HEK293 (cell line): ENCODE results near the gene PERM1.
A peak's percentile ranks its signal among the peaks of the same experiment; 100 is the strongest.

Experiments
- BCL11B ChIP-seq: fragments of 450-650 bp; formaldehyde crosslinking; IDR thresholded peaks from 2 replicates; pipeline ENCODE4 v1.5.1; 2016; ENCODE audit warnings: low read depth, missing biosample characterization, missing genetic modification characterization
- FEZF1 ChIP-seq: fragments of 450-650 bp; formaldehyde crosslinking; IDR thresholded peaks from 2 replicates; pipeline ENCODE4 v1.5.1; 2016; ENCODE audit warnings: missing biosample characterization, missing genetic modification characterization
- GLIS2 ChIP-seq: fragments of 450-650 bp; formaldehyde crosslinking; IDR thresholded peaks from 2 replicates; pipeline ENCODE4 v1.5.1; 2016; ENCODE audit warnings: missing biosample characterization, missing genetic modification characterization
- HOXC10 ChIP-seq: sonication (generic); formaldehyde crosslinking; IDR thresholded peaks from 2 replicates; pipeline ENCODE4 v1.8.1; 2023; ENCODE audit warnings: mild to moderate bottlenecking, missing genetic modification reagents
- KLF7 ChIP-seq: fragments of 450-650 bp; formaldehyde crosslinking; IDR thresholded peaks from 2 replicates; pipeline ENCODE4 v1.5.1; 2016; ENCODE audit warnings: missing biosample characterization, missing genetic modification characterization, borderline replicate concordance
- KLF9 ChIP-seq: fragments of 450-650 bp; formaldehyde crosslinking; IDR thresholded peaks from 2 replicates; pipeline ENCODE4 v1.5.1; 2016; ENCODE audit warnings: missing biosample characterization, missing genetic modification characterization, low read depth
- PBX3 ChIP-seq: sonication (generic); formaldehyde crosslinking; IDR thresholded peaks from 2 replicates; pipeline ENCODE4 v1.8.1; 2022; ENCODE audit warnings: mild to moderate bottlenecking, moderate library complexity, missing genetic modification reagents
- RBAK ChIP-seq: fragments of 450-650 bp; formaldehyde crosslinking; IDR thresholded peaks from 2 replicates; pipeline ENCODE4 v1.5.1; 2016; ENCODE audit warnings: missing biosample characterization, missing genetic modification characterization
- SETDB1 ChIP-seq: IDR thresholded peaks from one replicate; pipeline ENCODE4 v1.6.1; 2017; ENCODE audit warnings: mild to moderate bottlenecking, low read length, moderate library complexity, mixed read lengths; ENCODE audit not compliant: insufficient read length
- SP2 ChIP-seq: fragments of 450-650 bp; formaldehyde crosslinking; IDR thresholded peaks from 2 replicates; pipeline ENCODE4 v1.5.1; 2016; ENCODE audit warnings: missing biosample characterization, missing genetic modification characterization
- YY2 ChIP-seq: fragments of 450-650 bp; formaldehyde crosslinking; IDR thresholded peaks from 2 replicates; pipeline ENCODE4 v1.5.1; 2016; ENCODE audit warnings: missing biosample characterization, missing genetic modification characterization
- ZEB2 ChIP-seq: fragments of 450-650 bp; formaldehyde crosslinking; IDR thresholded peaks from 2 replicates; pipeline ENCODE4 v1.5.1; 2016; ENCODE audit warnings: missing biosample characterization, missing genetic modification characterization
- ZFP37 ChIP-seq: fragments of 450-650 bp; formaldehyde crosslinking; IDR thresholded peaks from 2 replicates; pipeline ENCODE4 v1.5.1; 2016; ENCODE audit warnings: missing biosample characterization, missing genetic modification characterization
- ZFP69B ChIP-seq: fragments of 450-650 bp; formaldehyde crosslinking; IDR thresholded peaks from 2 replicates; pipeline ENCODE4 v1.5.1; 2016; ENCODE audit warnings: missing biosample characterization, missing genetic modification characterization
- ZNF112 ChIP-seq: fragments of 450-650 bp; formaldehyde crosslinking; IDR thresholded peaks from 2 replicates; pipeline ENCODE4 v1.5.0; 2017; ENCODE audit warnings: missing biosample characterization, missing genetic modification characterization
- ZNF114 ChIP-seq: fragments of 450-650 bp; formaldehyde crosslinking; IDR thresholded peaks from 2 replicates; pipeline ENCODE4 v1.5.0; 2017; ENCODE audit warnings: missing biosample characterization, missing genetic modification characterization
- ZNF138 ChIP-seq: fragments of 450-650 bp; formaldehyde crosslinking; IDR thresholded peaks from 2 replicates; pipeline ENCODE4 v1.5.1; 2016; ENCODE audit warnings: missing biosample characterization, missing genetic modification characterization, borderline replicate concordance
- ZNF239 ChIP-seq: fragments of 450-650 bp; formaldehyde crosslinking; IDR thresholded peaks from 2 replicates; pipeline ENCODE4 v1.5.1; 2016; ENCODE audit warnings: missing biosample characterization, missing genetic modification characterization
- ZNF335 ChIP-seq: fragments of 450-650 bp; formaldehyde crosslinking; conservative IDR thresholded peaks from 2 replicates; pipeline ENCODE4 v1.5.1; 2016; ENCODE audit warnings: missing biosample characterization, missing genetic modification characterization
- ZNF433 ChIP-seq: fragments of 450-650 bp; formaldehyde crosslinking; IDR thresholded peaks from 2 replicates; pipeline ENCODE4 v1.5.1; 2016; ENCODE audit warnings: missing biosample characterization, missing genetic modification characterization, low read depth
- ZNF449 ChIP-seq: fragments of 450-650 bp; formaldehyde crosslinking; IDR thresholded peaks from 2 replicates; pipeline ENCODE4 v1.5.1; 2017; ENCODE audit warnings: missing biosample characterization, mild to moderate bottlenecking, missing genetic modification characterization, moderate library complexity
- ZNF473 ChIP-seq: fragments of 450-650 bp; formaldehyde crosslinking; IDR thresholded peaks from 2 replicates; pipeline ENCODE4 v1.5.1; 2017; ENCODE audit warnings: missing biosample characterization, missing genetic modification characterization
- ZNF510 ChIP-seq: fragments of 450-650 bp; formaldehyde crosslinking; IDR thresholded peaks from 2 replicates; pipeline ENCODE4 v1.5.1; 2018; ENCODE audit warnings: mild to moderate bottlenecking, missing genetic modification characterization, missing biosample characterization; ENCODE audit not compliant: insufficient replicate concordance
- ZNF513 ChIP-seq: fragments of 450-650 bp; IDR thresholded peaks from 2 replicates; pipeline ENCODE4 v1.5.1; 2018; ENCODE audit warnings: missing biosample characterization, missing genetic modification characterization
- ZNF549 ChIP-seq: fragments of 450-650 bp; IDR thresholded peaks from 2 replicates; pipeline ENCODE4 v1.5.1; 2018; ENCODE audit warnings: missing biosample characterization, missing genetic modification characterization, mild to moderate bottlenecking, inconsistent platforms, moderate library complexity
- ZNF561 ChIP-seq: fragments of 450-650 bp; IDR thresholded peaks from 2 replicates; pipeline ENCODE4 v1.5.1; 2018; ENCODE audit warnings: missing biosample characterization, missing genetic modification characterization, borderline replicate concordance
- ZNF626 ChIP-seq: fragments of 450-650 bp; sonication (Bioruptor Pico); formaldehyde crosslinking; IDR thresholded peaks from 2 replicates; pipeline ENCODE4 v1.5.1; 2018; ENCODE audit warnings: missing biosample characterization, missing genetic modification characterization, inconsistent platforms
- ZNF654 ChIP-seq: fragments of 450-650 bp; formaldehyde crosslinking; IDR thresholded peaks from 2 replicates; pipeline ENCODE4 v1.5.1; 2016; ENCODE audit warnings: low read depth, missing biosample characterization, missing genetic modification characterization
- ZNF660 ChIP-seq: fragments of 450-650 bp; IDR thresholded peaks from 2 replicates; pipeline ENCODE4 v1.5.1; 2018; ENCODE audit warnings: missing biosample characterization, mild to moderate bottlenecking, missing genetic modification characterization
- ZNF707 ChIP-seq: fragments of 450-650 bp; formaldehyde crosslinking; IDR thresholded peaks from 2 replicates; pipeline ENCODE4 v1.5.1; 2016; ENCODE audit warnings: missing biosample characterization, missing genetic modification characterization
- ZNF76 ChIP-seq: fragments of 450-650 bp; formaldehyde crosslinking; IDR thresholded peaks from 2 replicates; pipeline ENCODE4; 2016; ENCODE audit warnings: low read depth, missing biosample characterization, missing genetic modification characterization, borderline replicate concordance
- ZNF837 ChIP-seq: fragments of 450-650 bp; formaldehyde crosslinking; IDR thresholded peaks from 2 replicates; pipeline ENCODE4 v1.5.1; 2016; ENCODE audit warnings: missing biosample characterization, missing genetic modification characterization
- ZSCAN18 ChIP-seq: fragments of 450-650 bp; formaldehyde crosslinking; IDR thresholded peaks from 2 replicates; pipeline ENCODE4 v1.5.1; 2016; ENCODE audit warnings: missing biosample characterization, missing genetic modification characterization
- ZSCAN5A ChIP-seq: fragments of 450-650 bp; formaldehyde crosslinking; IDR thresholded peaks from 2 replicates; pipeline ENCODE4 v1.5.1; 2016; ENCODE audit warnings: missing biosample characterization, missing genetic modification characterization

The PERM1 gene

GRCh38 chr1:938088-938683 is 43.7 kb downstream of the PERM1 start (continued):
- no peak for TF ChIP-seq PBX3 (CRISPR knock-in tag)
- no peak for TF ChIP-seq FEZF1 (tag by site-specific recombination)
- TF ChIP-seq ZNF837 (tag by site-specific recombination) = no peak
- TF ChIP-seq ZNF76 (tag by site-specific recombination) = no peak
- no peak for TF ChIP-seq ZNF138 (tag by site-specific recombination)
- no peak for TF ChIP-seq ZNF654 (tag by site-specific recombination)
- no peak for TF ChIP-seq ZNF513 (tag by site-specific recombination)
- TF ChIP-seq HOXC10 (CRISPR knock-in tag) = no peak
- TF ChIP-seq ZNF626 (tag by site-specific recombination) = no peak
- TF ChIP-seq KLF9 = no peak
- TF ChIP-seq ZSCAN18 = no peak
- no peak for TF ChIP-seq ZFP37 (tag by site-specific recombination)
- TF ChIP-seq ZNF239 (tag by site-specific recombination) = no peak
- TF ChIP-seq ZNF561 (tag by site-specific recombination) = no peak
- TF ChIP-seq ZNF433 (tag by site-specific recombination) = no peak
- peak; percentile 79 for TF ChIP-seq GLIS2 (tag by site-specific recombination)
- TF ChIP-seq ZNF660 = no peak
- TF ChIP-seq ZNF473 (tag by site-specific recombination) = no peak
- no peak for TF ChIP-seq ZNF510 (tag by site-specific recombination)
- TF ChIP-seq KLF7 (tag by site-specific recombination) = no peak
- no peak for TF ChIP-seq ZNF112 (tag by site-specific recombination)
- no peak for TF ChIP-seq ZNF549 (tag by site-specific recombination)
- no peak for TF ChIP-seq ZNF707
- TF ChIP-seq BCL11B (tag by site-specific recombination) = 0 out of 2 replicates have a peak, but pooled peaks have one; percentile 0
- no peak for TF ChIP-seq SETDB1
- TF ChIP-seq ZFP69B (tag by site-specific recombination) = peak; percentile 91
- TF ChIP-seq ZSCAN5A = no peak
- no peak for TF ChIP-seq ZNF114 (tag by site-specific recombination)
- peak; percentile 14; the same call in 1 of the 2 replicates for TF ChIP-seq ZNF449
- TF ChIP-seq YY2 = no peak
- no peak for TF ChIP-seq ZNF335 (tag by site-specific recombination)
- TF ChIP-seq SP2 (tag by site-specific recombination) = no peak
- no peak for TF ChIP-seq RBAK (tag by site-specific recombination)
- TF ChIP-seq ZEB2 (tag by site-specific recombination) = no peak
